Ovary (tissue), 1 donor: ENCODE results near the gene COG5.

Experiments used
- EP300 ChIP-seq: sonication (generic); formaldehyde crosslinking; IDR thresholded peaks from one replicate; pipeline ENCODE4 v1.6.1; 2017; ENCODE audit warnings: antibody characterized with exemption
- POLR2A ChIP-seq: fragments of 450-650 bp; IDR thresholded peaks from one replicate; pipeline ENCODE4 v1.6.1; 2017; ENCODE audit warnings: antibody characterized with exemption, mild to moderate bottlenecking, moderate library complexity

DNA sequence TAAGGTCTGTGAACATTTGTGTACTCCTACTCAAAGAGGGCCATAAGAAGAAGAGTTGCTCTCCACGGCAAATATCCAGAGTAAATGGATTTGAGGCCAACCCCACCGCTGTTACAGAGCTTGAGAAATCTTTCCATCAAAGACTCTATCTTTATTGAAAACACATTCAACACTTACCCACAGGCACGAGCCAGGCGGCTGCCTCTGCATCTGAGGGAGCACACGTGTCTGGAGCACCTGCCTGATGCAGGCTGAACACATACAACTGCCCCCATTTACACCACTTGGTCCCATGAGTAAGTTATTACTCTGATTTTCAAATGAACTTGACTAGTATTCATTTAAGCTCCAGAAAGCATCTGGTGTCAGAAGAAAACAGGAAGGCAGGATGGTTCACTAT is 356.3 kb downstream of the COG5 start:
- no peak for TF ChIP-seq EP300
- TF ChIP-seq POLR2A = no peak
